Measurements from ENCODE around the gene TMEM61.

The TMEM61 gene

DNA sequence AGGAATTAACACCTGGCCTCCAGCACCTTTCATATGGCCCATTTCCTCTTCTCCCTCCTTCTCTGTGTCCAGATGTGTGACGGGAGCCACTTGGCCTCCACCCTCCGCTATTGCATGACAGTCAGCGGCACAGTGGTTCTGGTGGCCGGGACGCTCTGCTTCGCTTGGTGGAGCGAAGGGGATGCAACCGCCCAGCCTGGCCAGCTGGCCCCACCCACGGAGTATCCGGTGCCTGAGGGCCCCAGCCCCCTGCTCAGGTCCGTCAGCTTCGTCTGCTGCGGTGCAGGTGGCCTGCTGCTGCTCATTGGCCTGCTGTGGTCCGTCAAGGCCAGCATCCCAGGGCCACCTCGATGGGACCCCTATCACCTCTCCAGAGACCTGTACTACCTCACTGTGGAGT, 5.6 kb downstream of the TMEM61 start:
- no peak for DNase-seq

DNA sequence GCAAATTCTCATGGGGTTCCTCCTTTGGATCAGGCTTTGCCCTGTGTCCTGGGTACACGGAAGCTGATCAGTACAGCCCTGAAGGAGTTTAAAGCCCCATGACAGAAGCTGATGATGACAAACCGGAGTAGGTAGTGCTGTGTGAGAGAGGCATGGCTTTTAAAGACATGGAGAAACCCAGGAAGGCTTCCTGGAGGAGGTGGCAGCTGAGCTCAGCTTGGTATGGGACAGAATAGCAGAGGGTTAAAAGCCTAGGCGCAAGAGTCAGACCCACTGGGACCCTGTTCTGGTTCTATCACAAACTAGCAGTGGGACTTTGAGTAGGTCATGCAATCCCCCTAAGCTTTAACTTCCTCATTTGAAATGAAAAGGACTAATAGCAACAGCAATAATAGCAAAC, 6.1 kb downstream of the TMEM61 start:
- DNase-seq: no peak

DNA sequence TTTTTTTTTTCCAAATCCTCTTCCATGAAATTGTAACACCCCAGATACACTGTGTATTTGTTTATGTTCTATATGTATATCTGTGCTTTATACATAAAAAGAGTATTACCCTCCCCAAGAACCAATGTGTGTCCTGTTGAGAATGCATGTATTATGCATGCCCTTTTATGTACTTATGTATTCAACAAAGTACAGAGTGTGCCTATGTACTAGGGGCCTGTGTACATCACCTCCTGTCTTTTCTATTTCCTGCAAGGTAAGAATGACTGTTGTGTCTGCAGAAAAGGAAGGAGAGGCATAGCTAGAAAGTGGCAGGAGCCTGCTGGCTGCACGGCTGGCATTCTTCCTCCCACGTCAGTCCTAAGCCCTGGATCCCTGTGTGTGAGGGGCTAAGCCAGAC, 7.0 kb downstream of the TMEM61 start:
- DNase-seq: no peak

DNA sequence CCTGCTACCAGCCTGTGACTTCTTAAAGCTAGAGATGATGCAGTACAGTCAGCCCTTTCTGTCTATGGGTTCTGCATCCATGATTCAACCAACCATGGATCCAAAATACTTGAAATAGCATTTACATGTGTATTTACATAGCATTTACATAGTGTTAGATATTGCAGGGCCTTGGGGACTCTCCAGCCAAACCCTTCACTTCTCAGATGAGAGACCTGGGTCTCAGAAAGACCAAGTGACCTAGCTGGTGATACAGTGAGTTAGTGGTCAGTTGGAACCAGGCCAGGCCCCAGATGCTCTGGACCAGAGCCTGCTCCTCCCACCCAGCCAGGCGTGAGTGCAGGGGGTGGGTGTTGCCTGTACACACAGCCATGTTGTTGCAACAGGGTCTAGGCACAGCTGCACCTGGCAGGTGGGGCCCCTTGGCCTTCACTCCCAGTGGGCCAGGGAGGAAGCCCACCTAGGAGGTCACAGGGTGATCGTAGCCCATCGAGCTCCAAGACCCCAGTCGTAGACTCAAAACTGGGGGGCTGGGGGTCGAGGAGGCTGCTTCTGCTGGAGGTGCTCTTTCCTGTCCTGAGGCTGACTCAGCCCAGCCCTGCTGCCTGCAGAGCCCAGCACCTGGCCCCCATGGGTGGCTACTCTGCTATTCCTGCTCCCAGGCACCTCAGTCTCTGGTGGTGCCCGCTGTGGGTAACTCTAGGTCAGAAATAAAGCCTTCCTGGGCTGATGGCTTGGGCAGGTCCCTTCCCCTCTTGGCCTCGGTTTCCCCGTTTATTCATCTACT, 7.7 kb downstream of the TMEM61 start:
- DNase-seq: no peak

DNA sequence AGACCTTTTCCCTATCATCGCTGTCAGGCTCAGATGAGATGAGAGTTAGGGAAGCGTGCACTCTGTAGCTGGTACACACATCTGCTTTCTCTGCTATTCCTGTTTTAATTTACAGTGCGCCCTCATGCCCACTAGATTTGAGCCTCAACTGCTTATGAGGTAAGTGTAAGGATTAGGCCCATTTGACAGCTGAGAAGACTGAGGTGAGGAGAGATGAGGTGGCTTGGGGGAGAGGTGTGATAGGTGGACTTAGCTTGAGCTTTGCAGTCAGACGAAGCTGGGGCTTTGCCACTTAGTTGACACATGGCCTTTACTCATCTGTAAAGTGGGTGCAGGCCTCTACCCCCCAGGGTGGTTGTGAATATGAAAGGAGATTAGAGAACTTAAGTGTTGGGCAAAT, 8.5 kb downstream of the TMEM61 start:
- no peak for DNase-seq

DNA sequence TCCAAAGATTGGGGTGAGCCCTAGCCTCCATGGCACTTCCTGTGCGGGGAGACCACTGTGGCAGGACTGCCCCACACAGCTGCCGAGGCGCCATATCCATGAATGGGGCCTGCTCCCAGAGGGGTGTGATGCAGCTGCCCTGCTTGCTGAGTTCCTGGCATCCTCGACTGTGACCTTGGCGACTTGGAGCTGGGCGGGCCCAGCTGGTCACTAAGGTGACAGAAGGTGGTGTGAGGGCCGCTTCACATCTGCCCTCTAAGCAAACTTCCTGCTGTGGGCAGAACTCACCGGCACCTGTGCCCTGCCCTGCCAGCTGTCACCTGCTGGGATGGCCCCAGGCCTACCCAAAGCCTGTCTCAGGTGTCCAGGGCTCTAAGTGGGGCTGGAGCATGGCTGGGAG, 9.0 kb downstream of the TMEM61 start:
- no peak for DNase-seq

DNA sequence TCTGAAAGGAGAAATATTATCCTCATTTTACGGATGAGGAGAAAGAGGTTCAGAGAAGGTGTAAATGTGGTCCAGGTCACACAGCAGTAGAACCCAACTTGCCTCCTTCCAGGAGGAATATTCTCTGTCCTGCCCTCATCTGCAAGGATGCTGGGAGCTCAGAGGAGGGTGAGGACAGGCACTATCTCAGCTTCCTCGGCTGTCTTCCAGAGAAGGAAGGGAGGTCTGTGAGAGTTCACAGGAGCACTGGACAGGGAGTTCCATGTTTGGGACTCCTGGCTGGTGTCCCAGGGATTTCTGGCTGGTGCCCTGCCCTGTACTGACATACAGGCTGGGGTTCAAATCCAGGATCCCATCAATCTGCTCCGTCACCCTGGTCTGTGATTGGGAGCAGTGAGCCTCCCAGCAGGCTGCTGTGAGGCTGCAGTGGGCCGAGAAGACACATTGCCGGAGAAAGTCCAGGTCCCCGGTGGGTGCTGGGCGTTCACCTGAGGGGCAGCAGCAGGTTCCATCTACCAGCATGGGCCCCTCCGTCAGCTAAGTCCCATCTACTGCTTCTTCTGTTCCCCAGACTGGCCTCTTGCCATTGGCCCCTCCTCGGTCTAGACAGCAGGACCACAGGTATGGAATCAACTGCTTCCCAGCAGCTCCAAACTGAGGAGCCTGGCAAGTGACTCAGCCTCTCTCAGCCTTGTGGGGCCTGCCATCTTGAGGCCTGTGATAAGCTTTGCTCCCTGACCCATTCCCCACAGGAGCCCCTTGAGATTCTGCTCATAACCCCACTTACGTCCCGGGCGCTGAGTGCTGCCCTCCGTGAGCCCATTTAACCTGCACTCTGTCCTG, 9.8 kb downstream of the TMEM61 start:
- DNase-seq: no peak

DNA sequence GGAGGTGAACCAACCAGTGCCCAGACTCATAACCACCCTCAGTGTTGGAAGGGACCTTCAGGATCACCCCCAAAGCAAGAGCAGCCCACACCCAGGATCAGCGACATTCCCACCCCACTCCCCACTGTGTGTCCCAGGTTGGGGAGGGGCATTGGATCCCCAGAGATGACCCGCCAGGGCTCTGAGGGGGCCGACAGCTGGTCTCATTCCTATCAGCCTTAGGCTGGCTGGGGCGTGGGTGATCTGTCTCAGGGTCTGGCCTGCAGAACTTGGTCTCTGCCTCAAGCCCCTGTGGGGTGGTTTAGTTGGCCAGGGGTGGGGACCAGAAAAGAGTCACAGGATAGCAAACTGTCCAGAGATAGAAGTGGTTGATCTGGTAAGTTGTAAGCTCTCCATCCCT, 10.5 kb downstream of the TMEM61 start:
- no peak for DNase-seq

DNA sequence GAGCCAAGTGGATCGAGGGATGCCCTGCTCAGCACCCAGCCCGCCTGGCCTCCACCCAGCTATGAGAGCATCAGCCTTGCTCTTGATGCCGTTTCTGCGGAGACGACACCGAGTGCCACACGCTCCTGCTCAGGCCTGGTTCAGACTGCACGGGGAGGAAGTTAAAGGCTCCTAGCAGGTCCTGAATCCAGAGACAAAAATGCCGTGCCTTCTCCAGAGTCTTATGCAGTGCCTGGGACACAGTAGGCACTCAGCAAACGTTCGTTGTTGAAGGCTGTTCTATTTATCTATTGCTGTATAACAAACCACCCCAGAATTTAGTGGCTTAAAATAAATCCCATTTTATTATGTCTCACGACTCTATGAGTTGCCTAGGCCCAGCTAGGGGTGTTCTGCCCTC, 11.5 kb downstream of the TMEM61 start:
- DNase-seq: no peak

DNA sequence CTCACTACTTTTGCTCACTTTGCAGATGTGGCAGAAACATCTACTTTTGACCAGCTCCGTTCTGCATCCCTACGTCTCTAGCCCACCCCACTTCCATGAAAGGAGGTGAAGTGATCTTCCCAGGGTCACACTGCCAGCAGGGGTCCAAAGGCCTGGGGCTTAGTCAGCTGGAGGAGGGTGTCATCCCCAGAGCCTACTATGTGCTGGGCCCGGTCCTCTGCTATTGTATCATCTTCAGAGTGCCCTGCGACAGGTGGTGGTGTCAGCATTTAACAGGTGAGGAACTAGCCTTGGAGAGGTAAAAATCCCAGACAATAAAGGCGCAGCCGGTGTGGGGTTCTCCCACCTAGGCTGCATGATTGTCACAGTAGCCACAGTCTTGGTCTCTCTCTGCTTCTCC, 12.7 kb downstream of the TMEM61 start:
- DNase-seq: no peak

DNA sequence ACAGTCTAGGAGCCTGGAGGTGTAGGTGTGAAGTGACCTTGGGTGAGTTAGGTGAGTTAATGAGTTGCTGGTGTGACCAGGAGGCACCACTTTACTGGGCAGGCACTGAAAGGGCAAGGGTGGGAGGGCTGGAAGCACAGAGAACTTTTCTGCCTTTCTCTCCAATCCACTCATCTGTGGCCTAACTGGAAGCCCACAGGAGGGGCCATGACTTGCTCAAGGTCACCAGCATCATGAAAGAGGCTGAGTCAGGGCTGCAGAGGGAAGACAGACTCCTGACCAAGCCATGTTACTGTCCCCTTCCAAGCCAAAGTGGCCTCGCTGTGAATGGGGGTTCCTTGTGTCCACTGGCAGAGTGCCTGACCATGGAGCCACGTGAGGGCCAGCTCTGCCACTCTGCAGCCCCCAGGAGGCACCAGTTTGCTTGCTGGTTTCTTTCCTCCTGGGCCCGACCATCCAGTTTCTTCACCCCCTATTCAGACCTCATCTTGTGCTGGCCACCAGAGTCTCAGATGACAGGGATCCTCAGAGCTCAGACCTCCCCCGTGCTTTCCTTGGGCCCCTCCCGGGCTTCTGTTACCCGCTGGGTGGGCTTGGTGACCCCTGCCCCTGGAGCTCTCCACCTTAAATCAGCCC, 14.0 kb downstream of the TMEM61 start:
- no peak for DNase-seq

DNA sequence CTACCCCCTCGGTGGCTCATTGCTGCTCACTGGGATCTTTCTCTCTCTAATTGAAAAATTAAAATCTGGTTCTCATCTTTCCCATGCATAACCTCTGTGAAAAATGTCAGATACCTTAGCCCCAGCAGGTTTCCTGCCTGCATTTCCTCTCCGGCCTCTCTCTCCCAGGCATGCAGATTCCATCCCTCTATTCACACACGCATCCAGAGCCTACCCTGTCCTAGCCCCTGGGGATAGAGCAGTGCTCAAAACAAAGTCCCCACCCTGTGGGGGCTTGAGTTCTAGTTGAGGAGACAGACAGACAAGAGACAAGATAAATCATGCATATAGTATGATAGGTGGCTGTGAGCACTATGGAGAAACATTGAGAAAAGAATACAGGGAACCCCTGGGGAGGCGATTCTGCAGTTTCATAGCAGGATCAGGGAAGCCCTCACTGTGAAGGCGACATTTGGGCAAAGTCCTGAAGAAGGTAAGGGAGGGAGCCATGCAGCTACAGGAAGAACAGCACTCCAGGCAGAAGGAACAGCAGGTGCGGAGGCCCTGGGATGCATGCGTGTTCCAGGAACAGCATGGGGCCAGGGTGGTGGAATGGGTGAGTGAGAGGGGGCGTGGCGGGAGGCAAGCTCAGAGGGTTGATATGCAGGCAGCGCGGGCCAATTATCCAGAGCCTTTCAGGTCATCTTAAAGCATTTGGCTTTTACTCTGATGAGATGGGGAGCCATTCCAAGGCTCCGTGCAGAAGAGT, 14.8 kb downstream of the TMEM61 start:
- DNase-seq: no peak

DNA sequence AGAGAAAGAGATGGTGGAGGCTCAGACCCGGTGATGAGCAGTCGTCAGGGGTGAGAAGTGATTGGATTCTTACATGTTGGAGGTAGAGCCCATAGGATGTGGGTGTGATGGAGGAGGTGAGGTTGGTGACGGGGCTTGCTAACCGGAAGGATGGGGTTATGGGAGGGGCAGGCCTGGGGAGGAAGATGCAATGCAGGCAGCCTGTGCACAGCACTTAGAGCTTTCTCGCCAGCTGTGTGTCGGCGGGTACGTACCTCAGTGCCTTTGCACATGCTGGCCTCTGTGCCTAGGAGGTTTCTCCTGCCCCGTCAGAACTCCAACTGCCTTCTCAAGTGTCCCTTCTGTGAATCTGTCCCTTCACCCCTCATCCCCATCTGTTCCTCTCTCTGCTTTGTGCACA, 15.4 kb downstream of the TMEM61 start:
- no peak for DNase-seq

DNA sequence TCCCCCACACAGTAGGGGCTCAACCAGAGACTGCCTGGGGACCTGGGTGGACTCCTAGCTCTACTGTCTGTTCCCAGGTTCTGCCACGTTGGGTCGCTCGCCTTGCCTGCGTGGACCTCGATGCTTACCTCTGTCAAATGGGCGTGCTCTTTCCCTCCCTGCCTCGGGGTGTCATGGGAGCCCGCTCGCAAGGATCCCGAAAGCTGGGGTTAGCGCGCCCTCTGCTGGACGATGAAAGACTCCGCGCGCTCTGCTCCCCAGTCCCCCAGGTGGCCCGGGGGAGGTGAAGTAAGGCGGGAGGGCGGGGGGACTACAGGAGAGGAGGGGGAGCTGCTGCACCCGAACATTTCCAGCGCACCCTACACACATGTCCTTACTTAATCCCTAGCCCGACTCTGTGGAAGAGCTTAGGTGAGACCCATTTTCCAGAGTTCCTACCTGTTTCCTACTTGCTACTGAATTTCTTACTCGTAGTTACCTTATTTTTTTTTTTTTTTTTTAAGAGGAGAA, 16.0 kb downstream of the TMEM61 start:
- peak; percentile 11 to 40 for DNase-seq

DNA sequence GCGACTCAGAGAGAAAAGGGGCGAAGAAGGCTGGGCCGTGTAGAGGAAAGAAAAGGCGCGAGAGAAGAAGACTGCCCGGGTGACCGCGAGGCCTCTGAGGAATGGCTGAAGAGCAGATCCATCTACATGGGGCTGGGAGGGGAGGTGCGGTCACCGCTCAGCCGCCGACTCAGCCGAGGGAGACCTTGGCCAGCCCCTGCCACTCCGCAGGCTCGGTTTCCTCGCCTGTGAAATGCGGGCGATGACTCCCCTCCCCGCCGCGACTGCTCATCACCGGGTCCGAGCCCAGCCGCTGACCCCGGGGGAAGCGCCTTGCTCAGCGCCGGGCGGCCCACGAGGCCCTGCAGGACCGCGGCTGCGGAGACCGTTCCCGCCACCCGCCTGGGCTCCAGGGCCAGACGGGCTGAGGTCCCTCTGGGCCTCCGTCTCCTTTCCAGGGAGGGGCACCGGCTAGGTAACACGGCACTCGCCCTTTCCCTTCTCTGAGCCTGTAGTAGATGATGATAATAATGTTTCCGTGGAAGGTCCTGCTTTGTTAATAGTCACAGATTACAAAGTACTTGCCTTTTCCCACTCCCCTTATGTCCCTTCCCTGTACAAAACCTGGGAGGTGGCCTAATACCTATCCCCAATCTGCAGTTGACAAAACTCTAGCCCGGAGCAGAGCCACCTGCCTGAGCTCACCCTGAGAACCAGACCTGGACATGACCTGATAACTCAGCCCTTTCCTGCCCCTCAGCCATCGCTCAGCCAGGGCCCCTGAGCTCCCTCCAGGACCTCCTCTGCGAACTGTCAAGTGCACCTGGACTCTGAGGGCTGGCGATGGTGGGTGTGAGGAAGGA, 16.7 kb downstream of the TMEM61 start:
- DNase-seq: no peak

DNA sequence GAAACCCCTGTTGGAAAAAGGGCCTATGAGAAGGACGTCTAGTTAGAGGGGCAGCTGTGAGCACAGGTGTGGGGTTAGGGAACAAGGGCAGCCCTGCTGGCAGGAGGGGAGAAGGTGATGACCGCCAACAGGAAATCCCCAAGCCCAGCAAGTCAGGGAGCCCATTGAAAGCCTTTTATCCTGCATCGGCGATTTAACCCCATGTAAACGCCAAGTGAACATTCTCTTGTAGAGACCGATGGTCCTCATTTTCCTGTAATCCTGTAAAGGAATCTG, 17.2 kb downstream of the TMEM61 start:
- DNase-seq: no peak

DNA sequence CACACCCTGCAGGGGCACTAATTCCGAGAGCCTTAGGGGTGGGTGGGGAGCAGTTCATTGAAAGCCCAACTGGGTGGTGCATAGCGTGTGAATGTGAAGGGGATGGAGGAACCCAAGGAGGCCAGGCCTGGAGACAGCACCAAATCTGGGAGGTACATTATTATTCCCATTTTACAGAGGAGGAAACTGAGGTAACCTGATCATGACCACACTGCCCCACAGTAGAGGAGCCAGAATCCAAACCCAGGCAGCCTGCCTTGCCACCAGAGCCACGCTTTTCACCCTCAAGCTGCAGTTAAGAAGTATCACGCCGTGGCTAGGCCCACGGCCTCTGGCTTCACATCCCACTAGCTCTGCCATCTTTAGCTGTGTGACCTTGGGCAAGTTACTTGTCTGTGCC, 17.7 kb downstream of the TMEM61 start:
- no peak for DNase-seq

DNA sequence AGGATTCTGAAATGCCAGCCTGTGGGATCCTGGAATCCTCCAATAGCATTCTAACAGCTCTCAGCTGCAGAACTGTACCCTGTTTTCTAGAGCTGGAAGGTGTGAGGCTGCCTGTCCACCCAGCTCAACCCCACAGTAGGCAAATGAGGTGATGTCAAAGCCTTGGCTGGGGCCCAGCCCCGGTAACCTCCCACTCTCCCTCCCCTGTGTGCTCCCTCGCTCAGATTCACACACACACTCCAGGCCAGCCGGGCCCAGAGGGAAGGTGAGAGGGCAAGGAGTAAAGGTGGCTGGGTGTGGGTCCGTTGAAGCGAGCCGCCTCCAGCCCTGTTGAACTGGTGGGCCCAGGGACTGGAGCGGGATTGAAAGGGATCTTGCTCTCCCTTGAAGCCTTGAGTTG, 18.2 kb downstream of the TMEM61 start, which contains the start of gene BSND:
Gene BSND (plus strand): TSS at position 257 of the 400 bp plus-strand sequence. CDS start 254 bp downstream, outside the sequence.
- DNase-seq: no peak

DNA sequence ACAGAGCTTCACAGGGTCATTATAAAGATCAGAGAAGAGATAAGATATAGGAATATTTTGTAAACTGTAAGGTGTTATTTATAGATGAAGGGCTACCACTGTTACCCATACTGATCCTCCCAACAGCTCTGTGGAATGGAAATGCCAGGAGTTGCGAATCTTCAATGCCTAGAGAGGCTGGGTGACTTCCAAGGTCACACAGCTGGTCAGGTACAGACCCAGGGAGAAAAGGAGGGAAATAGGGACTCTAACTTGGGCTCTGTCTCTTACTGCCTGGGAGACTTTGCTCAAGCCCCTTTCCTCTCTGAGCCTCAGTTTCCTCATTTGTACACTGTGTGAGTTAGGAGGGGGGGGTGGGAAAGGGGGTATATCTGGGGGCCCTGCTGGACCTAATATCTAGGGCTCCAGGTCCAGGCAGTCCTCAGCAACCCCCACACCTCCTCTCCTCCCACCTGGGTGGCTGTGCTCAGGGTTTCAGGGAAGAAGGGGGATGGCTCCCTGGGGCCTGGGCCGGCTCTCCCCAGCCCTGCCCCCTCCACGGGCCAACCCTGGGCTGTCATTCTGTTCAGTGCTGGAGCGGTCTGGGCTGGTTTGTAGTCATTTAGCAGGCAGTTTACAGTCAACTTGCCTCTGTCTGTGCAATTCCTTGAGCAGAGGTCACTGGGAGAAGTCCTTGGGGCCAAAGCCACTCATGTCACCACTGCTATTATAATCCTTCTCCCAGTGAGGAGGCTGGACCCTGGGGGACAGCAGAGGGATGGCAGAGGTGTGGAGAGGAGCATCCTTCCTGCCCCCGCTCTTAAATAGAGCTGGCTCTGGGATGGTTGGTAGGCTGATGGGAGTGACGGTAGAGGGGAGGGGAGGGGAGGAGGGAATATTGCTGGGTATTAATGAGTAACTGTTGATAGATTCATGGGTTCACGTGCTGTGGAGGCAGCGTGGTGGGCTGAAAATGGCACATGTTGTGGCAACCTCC, 20.0 kb downstream of the TMEM61 start:
- no peak for DNase-seq

DNA sequence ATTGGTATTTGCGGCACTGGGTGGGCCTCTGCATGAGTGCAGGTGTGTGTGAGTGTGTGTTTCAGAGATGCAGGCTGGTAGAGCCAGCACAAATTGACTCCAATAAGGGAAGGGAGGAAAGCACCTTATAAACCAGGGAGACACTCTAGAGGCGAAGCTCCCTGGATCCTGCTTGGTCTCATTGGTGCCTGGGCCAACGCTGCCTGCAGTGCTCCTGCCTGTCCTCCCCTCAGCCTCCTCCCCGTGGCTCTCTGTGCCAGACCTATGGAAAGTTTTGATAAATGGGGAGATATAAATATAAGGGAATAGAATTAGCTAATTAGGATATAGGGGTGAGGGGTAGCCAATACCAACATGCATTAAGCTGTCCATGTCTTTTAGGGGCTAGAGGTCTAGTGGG, 20.9 kb downstream of the TMEM61 start:
- DNase-seq: no peak

DNA sequence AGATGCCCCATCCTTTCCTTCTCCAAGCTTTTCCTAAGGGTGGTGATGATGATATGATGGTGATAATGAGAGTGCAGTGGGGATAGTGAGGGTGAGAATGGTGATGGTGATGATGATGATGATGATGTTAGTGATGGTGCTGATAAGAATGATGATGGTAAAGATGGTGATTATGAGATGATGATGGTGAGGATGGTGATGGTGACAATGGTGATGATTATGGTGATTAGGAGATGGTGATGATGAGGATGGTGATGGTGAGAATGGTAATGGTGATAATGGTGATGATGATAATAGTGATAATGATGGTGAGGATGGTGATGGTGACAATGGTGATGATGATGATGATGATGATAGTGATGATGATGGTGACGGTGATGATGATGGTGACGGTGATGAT, 22.3 kb downstream of the TMEM61 start:
- no peak for DNase-seq

Measured in bone marrow (tissue), 2 donors.